HepG2 (cell line): ENCODE measurements around the gene GCLM. TPM values are rescaled to one million over a fixed set of nuclear protein-coding genes. Genes with fewer than 3 reads are reported as not detected.

Experiments used
- CHD2 ChIP-seq: IDR thresholded peaks from 2 replicates; pipeline ENCODE4 v1.6.1; 2011; ENCODE audit warnings: low read depth, low read length, improper control_type of control experiment
- DPF2 ChIP-seq: sonication (generic); formaldehyde crosslinking; IDR thresholded peaks from 2 replicates; pipeline ENCODE4 v1.4.0; 2020; ENCODE audit warnings: mild to moderate bottlenecking, low read depth, missing genetic modification reagents, borderline replicate concordance
- ELF3 ChIP-seq: IDR thresholded peaks from 2 replicates; pipeline ENCODE4 v1.6.1; 2016; ENCODE audit warnings: missing genetic modification reagents, missing compliant biosample characterization
- HOXD1 ChIP-seq: sonication (generic); formaldehyde crosslinking; IDR thresholded peaks from 2 replicates; pipeline ENCODE4 v1.5.0; 2020; ENCODE audit warnings: missing genetic modification reagents
- NBN ChIP-seq: fragments of 450-650 bp; conservative IDR thresholded peaks from 2 replicates; pipeline ENCODE4 v1.6.1; 2017
- NFAT5 ChIP-seq: sonication (generic); formaldehyde crosslinking; IDR thresholded peaks from 2 replicates; pipeline ENCODE4 v1.4.0; 2020; ENCODE audit warnings: missing genetic modification reagents
- NFATC3 ChIP-seq: sonication (generic); formaldehyde crosslinking; IDR thresholded peaks from 2 replicates; pipeline ENCODE4 v1.5.1; 2020; ENCODE audit warnings: mild to moderate bottlenecking, missing genetic modification reagents
- PRPF4 ChIP-seq: fragments of 200-400 bp; formaldehyde crosslinking; IDR thresholded peaks from 2 replicates; pipeline ENCODE4 v1.6.1; 2016; ENCODE audit warnings: low read length, low read depth; ENCODE audit not compliant: poor library complexity, severe bottlenecking
- RFX5 ChIP-seq: IDR thresholded peaks from 2 replicates; pipeline ENCODE4 v1.6.1; 2011; ENCODE audit warnings: low read depth, low read length, improper control_type of control experiment
- RNF219 ChIP-seq: sonication (generic); formaldehyde crosslinking; IDR thresholded peaks from 2 replicates; pipeline ENCODE4 v1.5.0; 2020; ENCODE audit warnings: mild to moderate bottlenecking, missing genetic modification reagents
- SRY ChIP-seq: sonication (generic); formaldehyde crosslinking; IDR thresholded peaks from 2 replicates; pipeline ENCODE4 v1.8.0; 2022; ENCODE audit warnings: mild to moderate bottlenecking, missing genetic modification reagents
- TSC22D2 ChIP-seq: sonication (generic); formaldehyde crosslinking; IDR thresholded peaks from 2 replicates; pipeline ENCODE4 v1.5.1; 2020; ENCODE audit warnings: missing genetic modification reagents, mild to moderate bottlenecking, borderline replicate concordance
- ZBTB3 ChIP-seq: sonication (generic); formaldehyde crosslinking; IDR thresholded peaks from 2 replicates; pipeline ENCODE4 v1.4.0; 2020; ENCODE audit warnings: low read depth, mild to moderate bottlenecking, moderate library complexity, missing genetic modification reagents, borderline replicate concordance
- ZFAT ChIP-seq: sonication (generic); formaldehyde crosslinking; conservative IDR thresholded peaks from 2 replicates; pipeline ENCODE4 v1.8.1; 2023; ENCODE audit warnings: missing genetic modification reagents, inconsistent platforms
- ZNF234 ChIP-seq: sonication (generic); formaldehyde crosslinking; conservative IDR thresholded peaks from 2 replicates; pipeline ENCODE4 v1.5.1; 2020; ENCODE audit warnings: mild to moderate bottlenecking, missing genetic modification reagents
- ZNF383 ChIP-seq: sonication (generic); formaldehyde crosslinking; IDR thresholded peaks from 2 replicates; pipeline ENCODE4 v1.4.0; 2020; ENCODE audit warnings: missing genetic modification reagents, mild to moderate bottlenecking, borderline replicate concordance
- ZNF501 ChIP-seq: sonication (generic); formaldehyde crosslinking; IDR thresholded peaks from 2 replicates; pipeline ENCODE4 v1.5.1; 2020; ENCODE audit warnings: mild to moderate bottlenecking, moderate library complexity, missing genetic modification reagents
- ZNF672 ChIP-seq: sonication (generic); formaldehyde crosslinking; IDR thresholded peaks from 2 replicates; pipeline ENCODE4 v1.8.1; 2022; ENCODE audit warnings: missing genetic modification reagents
- ZNF710 ChIP-seq: sonication (generic); formaldehyde crosslinking; IDR thresholded peaks from 2 replicates; pipeline ENCODE4 v1.5.0; 2020; ENCODE audit warnings: mild to moderate bottlenecking, missing genetic modification reagents, borderline replicate concordance
- ZNF761 ChIP-seq: sonication (generic); formaldehyde crosslinking; conservative IDR thresholded peaks from 2 replicates; pipeline ENCODE4 v1.4.0; 2020; ENCODE audit warnings: mild to moderate bottlenecking, missing genetic modification reagents
- ZNF782 ChIP-seq: sonication (generic); formaldehyde crosslinking; IDR thresholded peaks from 2 replicates; pipeline ENCODE4 v1.4.0; 2020; ENCODE audit warnings: missing genetic modification reagents, mild to moderate bottlenecking, borderline replicate concordance
- polyA plus RNA-seq, 8 experiments: library from polyadenylated mRNA; depleted of rRNA in 3 of 8; stranded (reverse) in 7 of 8; unstranded in 1 of 8; fragments of >200 nt; fragmentation: Illumina TruSeq in 4 of 8; extraction: Trizol in 4 of 8; gene quantifications; 2 replicates each; pipeline versions ENCODE4 v1.2.1 to v1.2.3, GENCODE V29; 2011 to 2016; ENCODE audit warnings: low read depth in 4 of 8, missing spikeins in 1 of 8, mixed read lengths in 1 of 8; ENCODE audit not compliant: insufficient read depth in 1 of 8
- total RNA-seq, 5 experiments: library from RNA; depleted of rRNA; stranded (reverse); fragments of >200 nt; fragmentation: Illumina TruSeq; extraction: Trizol; gene quantifications; 2 replicates each; pipeline ENCODE4 v1.2.3, GENCODE V29; 2016; ENCODE audit warnings: low read depth in 1 of 5

GCLM gene
- total and polyA plus RNA-seq, 2 of the 13 experiments (the other 11 are each of a cell fraction or from before 2014, with no cell fraction given): 8.7 to 29.9 TPM

- TF ChIP-seq ZNF782 (CRISPR knock-in tag) (peak; percentile 47; the same call in 1 of the 2 replicates), ZNF710 (CRISPR knock-in tag) (no peak), ELF3 (CRISPR knock-in tag) (peak; percentile 88), ZBTB3 (CRISPR knock-in tag) (peak; percentile 62; the same call in 1 of the 2 replicates), PRPF4 (no peak), RNF219 (no peak), HOXD1 (CRISPR knock-in tag) (no peak), SRY (CRISPR knock-in tag) (peak; percentile 86), ZNF383 (CRISPR knock-in tag) (no peak), DPF2 (CRISPR knock-in tag) (no peak), RFX5 (no peak), ZNF761 (CRISPR knock-in tag) (0 out of 2 replicates have a peak, but pooled peaks have one; percentile 39), CHD2 (peak; percentile 95), NBN (no peak), ZFAT (CRISPR knock-in tag) (peak; percentile 85), ZNF672 (CRISPR knock-in tag) (no peak), ZNF501 (CRISPR knock-in tag) (peak; percentile 96), NFATC3 (CRISPR knock-in tag) (peak; percentile 46; the same call in 1 of the 2 replicates), TSC22D2 (CRISPR knock-in tag) (peak; percentile 83; the same call in 1 of the 2 replicates), ZNF234 (CRISPR knock-in tag) (0 out of 2 replicates have a peak, but pooled peaks have one; percentile 58), NFAT5 (CRISPR knock-in tag) (no peak)
Measured at GRCh38 chr1:93878889-93879586, 30.2 kb downstream of the GCLM start, which contains the start of gene DNTTIP2 (continued).
